Activated naive CD8-positive, alpha-beta T cell (primary cell): ENCODE results near the gene CACNG7.
"Not testable (repeated sequence)": the region's sequence is repeated elsewhere in the genome, so short reads cannot be mapped to it uniquely, and the experiment has no call there.

ENCODE experiments used
- H3K27ac Mint-ChIP-seq: one replicate; pipeline ENCODE4 v1.8.0; 2021; ENCODE audit warnings: mixed read lengths
- H3K27me3 Mint-ChIP-seq: one replicate; pipeline ENCODE4 v1.8.0; 2021; ENCODE audit warnings: mixed read lengths
- H3K36me3 Mint-ChIP-seq: one replicate; pipeline ENCODE4 v1.8.0; 2021; ENCODE audit warnings: mixed read lengths
- H3K4me1 Mint-ChIP-seq: one replicate; pipeline ENCODE4 v1.8.0; 2021; ENCODE audit warnings: low read depth, mixed read lengths
- H3K4me3 Mint-ChIP-seq: one replicate; pipeline ENCODE4 v1.8.0; 2021; ENCODE audit warnings: mild to moderate bottlenecking, mixed read lengths
- H3K9me3 Mint-ChIP-seq: one replicate; pipeline ENCODE4 v1.8.0; 2021; ENCODE audit warnings: low read depth, mixed read lengths

CACNG7 gene

GRCh38 chr19:53945998-53946397 lies 36.9 kb downstream of the CACNG7 start:
- Mint-ChIP-seq H3K27me3 (peaks cover 31% of the 10 kb centered on the region), H3K9me3 (no peaks in the 10 kb centered on the region), H3K4me1 (peaks cover 2% of the 10 kb centered on the region), H3K27ac (no peak overlapping the region), H3K36me3 (no peaks in the 10 kb centered on the region), H3K4me3 (no peak overlapping the region)

- no peak overlapping the region for H3K27ac Mint-ChIP-seq
- H3K9me3 Mint-ChIP-seq: no peaks in the 10 kb centered on the region
- H3K27me3 Mint-ChIP-seq: peaks cover 32% of the 10 kb centered on the region
- peaks cover 2% of the 10 kb centered on the region for H3K4me1 Mint-ChIP-seq
- no peak overlapping the region for H3K4me3 Mint-ChIP-seq
- no peaks in the 10 kb centered on the region for H3K36me3 Mint-ChIP-seq
Observed at GRCh38 chr19:53947624-53948023, 38.5 kb downstream of the CACNG7 start.

GRCh38 chr19:53948611-53949010 lies 39.5 kb downstream of the CACNG7 start:
- H3K36me3 Mint-ChIP-seq, H3K27ac Mint-ChIP-seq, H3K4me1 Mint-ChIP-seq, H3K4me3 Mint-ChIP-seq, H3K9me3 Mint-ChIP-seq: not testable (repeated sequence)
- H3K27me3 Mint-ChIP-seq: peaks cover 32% of the 10 kb centered on the region

GRCh38 chr19:53951436-53951835 lies 42.4 kb downstream of the CACNG7 start:
- no peaks in the 10 kb centered on the region for H3K9me3 Mint-ChIP-seq
- no peak overlapping the region for H3K4me3 Mint-ChIP-seq
- no peak overlapping the region for H3K27ac Mint-ChIP-seq
- no peaks in the 10 kb centered on the region for H3K36me3 Mint-ChIP-seq
- H3K27me3 Mint-ChIP-seq: peaks cover 21% of the 10 kb centered on the region
- no peaks in the 10 kb centered on the region for H3K4me1 Mint-ChIP-seq

GRCh38 chr19:53951947-53952346 lies 42.9 kb downstream of the CACNG7 start:
- peaks cover 23% of the 10 kb centered on the region for H3K27me3 Mint-ChIP-seq
- no peaks in the 10 kb centered on the region for H3K9me3 Mint-ChIP-seq
- H3K4me1 Mint-ChIP-seq: no peaks in the 10 kb centered on the region
- H3K27ac Mint-ChIP-seq: no peak overlapping the region
- no peak overlapping the region for H3K4me3 Mint-ChIP-seq
- no peaks in the 10 kb centered on the region for H3K36me3 Mint-ChIP-seq

GRCh38 chr19:53953383-53953782 lies 44.3 kb downstream of the CACNG7 start:
- Mint-ChIP-seq H3K4me3 (no peak overlapping the region), H3K27ac (no peak overlapping the region), H3K9me3 (no peaks in the 10 kb centered on the region), H3K4me1 (peaks cover 1% of the 10 kb centered on the region), H3K27me3 (peaks cover 29% of the 10 kb centered on the region), H3K36me3 (no peaks in the 10 kb centered on the region)

- no peak overlapping the region for H3K27ac Mint-ChIP-seq
- no peak overlapping the region for H3K4me3 Mint-ChIP-seq
- H3K36me3 Mint-ChIP-seq: no peaks in the 10 kb centered on the region
- peaks cover 40% of the 10 kb centered on the region for H3K27me3 Mint-ChIP-seq
- peaks cover 16% of the 10 kb centered on the region for H3K4me1 Mint-ChIP-seq
- no peaks in the 10 kb centered on the region for H3K9me3 Mint-ChIP-seq
Observed at GRCh38 chr19:53957448-53958167, 48.5 kb downstream of the CACNG7 start.

GRCh38 chr19:53958168-53958571 lies 49.1 kb downstream of the CACNG7 start:
- Mint-ChIP-seq H3K27me3 (peaks cover 39% of the 10 kb centered on the region), H3K36me3 (no peaks in the 10 kb centered on the region)

GRCh38 chr19:53958823-53959757 lies 50.0 kb downstream of the CACNG7 start:
- no peaks in the 10 kb centered on the region for H3K36me3 Mint-ChIP-seq
- peaks cover 16% of the 10 kb centered on the region for H3K4me1 Mint-ChIP-seq
- H3K27me3 Mint-ChIP-seq: peaks cover 42% of the 10 kb centered on the region
- no peak overlapping the region for H3K27ac Mint-ChIP-seq
- no peak overlapping the region for H3K4me3 Mint-ChIP-seq
- H3K9me3 Mint-ChIP-seq: no peaks in the 10 kb centered on the region

More at GRCh38 chr19:53958168-53958571, 49.1 kb downstream of the CACNG7 start:
- Mint-ChIP-seq H3K27ac (no peak overlapping the region), H3K4me1 (peaks cover 16% of the 10 kb centered on the region), H3K9me3 (no peaks in the 10 kb centered on the region), H3K4me3 (no peak overlapping the region)

GRCh38 chr19:53960187-53960586 lies 51.1 kb downstream of the CACNG7 start:
- Mint-ChIP-seq H3K4me1 (peaks cover 18% of the 10 kb centered on the region), H3K27ac (no peak overlapping the region), H3K9me3 (no peaks in the 10 kb centered on the region), H3K36me3 (no peaks in the 10 kb centered on the region), H3K4me3 (no peak overlapping the region), H3K27me3 (peaks cover 48% of the 10 kb centered on the region)

- H3K9me3 Mint-ChIP-seq: no peaks in the 10 kb centered on the region
- H3K27me3 Mint-ChIP-seq: peaks cover 51% of the 10 kb centered on the region
- no peak overlapping the region for H3K4me3 Mint-ChIP-seq
- H3K27ac Mint-ChIP-seq: no peak overlapping the region
- no peaks in the 10 kb centered on the region for H3K36me3 Mint-ChIP-seq
- peaks cover 21% of the 10 kb centered on the region for H3K4me1 Mint-ChIP-seq
Observed at GRCh38 chr19:53960886-53961285, 51.8 kb downstream of the CACNG7 start.

- H3K9me3 Mint-ChIP-seq: no peaks in the 10 kb centered on the region
- H3K27me3 Mint-ChIP-seq: peaks cover 53% of the 10 kb centered on the region
- H3K27ac Mint-ChIP-seq: no peak overlapping the region
- no peak overlapping the region for H3K4me3 Mint-ChIP-seq
- H3K36me3 Mint-ChIP-seq: no peaks in the 10 kb centered on the region
- H3K4me1 Mint-ChIP-seq: peaks cover 21% of the 10 kb centered on the region
Observed at GRCh38 chr19:53961523-53962356, 52.7 kb downstream of the CACNG7 start.

GRCh38 chr19:53962887-53963431 lies 53.9 kb downstream of the CACNG7 start, which contains the start of gene CACNG8:
Gene CACNG8 (plus strand): TSS chr19:53962937.
- no peaks in the 10 kb centered on the region for H3K9me3 Mint-ChIP-seq
- H3K4me3 Mint-ChIP-seq: no peak within 1 kb of the TSS
- H3K27ac Mint-ChIP-seq: no peak within 1 kb of the TSS
- H3K4me1 Mint-ChIP-seq: peaks cover 19% of the 10 kb centered on the region
- no peaks in the 10 kb centered on the region for H3K36me3 Mint-ChIP-seq
- H3K27me3 Mint-ChIP-seq: peaks cover 47% of the 10 kb centered on the region

- no peak overlapping the region for H3K27ac Mint-ChIP-seq
- no peak overlapping the region for H3K4me3 Mint-ChIP-seq
- H3K27me3 Mint-ChIP-seq: peaks cover 43% of the 10 kb centered on the region
- H3K36me3 Mint-ChIP-seq: no peaks in the 10 kb centered on the region
- peaks cover 14% of the 10 kb centered on the region for H3K4me1 Mint-ChIP-seq
- H3K9me3 Mint-ChIP-seq: no peaks in the 10 kb centered on the region
Observed at GRCh38 chr19:53965091-53965490, 56.0 kb downstream of the CACNG7 start.
